Measurements from ENCODE around the gene NAV3.

NAV3 gene

GRCh38 chr12:78185109-78185508, 354.4 kb downstream of the NAV3 start:
- DNase-seq (ENCODE audit: low read depth, low spot score), result no peak
- ChIA-PET POLR2A (no interaction called here), CTCF (interaction anchor here (0.9 to 1.2 kb wide), 2 partner anchors 39 to 820 kb away, joined by 3 read pairs; no protein-coding TSS in a partner anchor)
- TF ChIP-seq, protein P1, sequence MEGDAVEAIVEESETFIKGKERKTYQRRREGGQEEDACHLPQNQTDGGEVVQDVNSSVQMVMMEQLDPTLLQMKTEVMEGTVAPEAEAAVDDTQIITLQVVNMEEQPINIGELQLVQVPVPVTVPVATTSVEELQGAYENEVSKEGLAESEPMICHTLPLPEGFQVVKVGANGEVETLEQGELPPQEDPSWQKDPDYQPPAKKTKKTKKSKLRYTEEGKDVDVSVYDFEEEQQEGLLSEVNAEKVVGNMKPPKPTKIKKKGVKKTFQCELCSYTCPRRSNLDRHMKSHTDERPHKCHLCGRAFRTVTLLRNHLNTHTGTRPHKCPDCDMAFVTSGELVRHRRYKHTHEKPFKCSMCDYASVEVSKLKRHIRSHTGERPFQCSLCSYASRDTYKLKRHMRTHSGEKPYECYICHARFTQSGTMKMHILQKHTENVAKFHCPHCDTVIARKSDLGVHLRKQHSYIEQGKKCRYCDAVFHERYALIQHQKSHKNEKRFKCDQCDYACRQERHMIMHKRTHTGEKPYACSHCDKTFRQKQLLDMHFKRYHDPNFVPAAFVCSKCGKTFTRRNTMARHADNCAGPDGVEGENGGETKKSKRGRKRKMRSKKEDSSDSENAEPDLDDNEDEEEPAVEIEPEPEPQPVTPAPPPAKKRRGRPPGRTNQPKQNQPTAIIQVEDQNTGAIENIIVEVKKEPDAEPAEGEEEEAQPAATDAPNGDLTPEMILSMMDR (IDR thresholded peaks at IDR 0.05; ENCODE audit: insufficient read depth, low read length, missing control alignments), result no peak
- no peak overlapping the region for H3K4me3 ChIP-seq (ENCODE audit: low read depth, low read length)

DNA sequence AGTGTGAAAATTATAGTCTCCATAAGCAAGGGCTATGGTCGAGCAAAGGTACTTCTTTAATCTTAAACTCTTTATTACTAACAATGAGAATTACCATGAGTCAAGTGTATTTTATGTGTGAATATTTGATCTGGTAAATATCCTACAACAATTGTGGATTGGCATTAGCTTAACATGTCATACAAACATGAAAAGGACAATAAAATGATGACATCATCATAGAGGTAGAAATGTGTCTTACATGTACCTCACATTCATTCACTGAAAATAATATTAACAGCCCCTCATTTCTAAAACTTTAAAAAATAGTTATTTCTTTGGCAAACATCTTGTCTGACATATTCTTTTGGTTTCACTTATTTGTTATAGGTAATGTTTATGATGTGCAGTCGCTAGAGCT, 355.0 kb downstream of the NAV3 start:
- TF ChIP-seq, protein P1 (IDR thresholded peaks at IDR 0.05; ENCODE audit: insufficient read depth, low read length, missing control alignments), result no peak
- CTCF ChIA-PET, result no interaction called here
- POLR2A ChIA-PET, result no interaction called here
- H3K4me3 ChIP-seq (ENCODE audit: low read depth, low read length), result no peak overlapping the region
- DNase-seq (ENCODE audit: low read depth, low spot score), result no peak

DNA sequence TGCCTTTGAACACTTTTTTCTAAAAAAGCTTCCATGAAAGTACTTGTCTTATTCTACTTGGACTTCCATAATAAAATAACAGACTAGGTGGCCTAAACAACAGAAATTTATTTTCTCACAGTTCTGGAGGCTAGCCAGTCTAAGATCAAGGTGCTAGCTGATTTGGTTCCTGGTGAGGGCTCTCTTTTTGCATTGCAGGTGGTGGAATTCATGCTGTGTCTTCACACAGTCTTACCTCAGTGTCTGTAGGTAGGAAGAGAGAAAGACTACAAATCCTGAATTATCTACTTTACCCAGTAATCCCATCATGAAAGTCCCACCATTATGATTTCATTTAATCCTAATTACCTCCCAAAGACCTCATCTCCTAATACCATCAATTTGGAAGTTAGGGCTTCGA, 356.0 kb downstream of the NAV3 start:
- no peak overlapping the region for H3K4me3 ChIP-seq (ENCODE audit: low read depth, low read length)
- no peak for DNase-seq (ENCODE audit: low read depth, low spot score)
- ChIA-PET CTCF (interaction anchor here (1.8 kb wide), 1 partner anchor 988 kb away, joined by 5 read pairs; no protein-coding TSS in a partner anchor), POLR2A (no interaction called here)
- TF ChIP-seq, protein P1 (IDR thresholded peaks at IDR 0.05; ENCODE audit: insufficient read depth, low read length, missing control alignments), result no peak

GRCh38 chr12:78187741-78188140, 357.0 kb downstream of the NAV3 start:
- DNase-seq (ENCODE audit: low read depth, low spot score), result no peak
- TF ChIP-seq, protein P1 (IDR thresholded peaks at IDR 0.05; ENCODE audit: insufficient read depth, low read length, missing control alignments), result no peak
- ChIA-PET POLR2A (no interaction called here), CTCF (interaction anchor here (0.6 to 1.8 kb wide), 2 partner anchors 12 to 987 kb away, joined by 3 to 5 read pairs; no protein-coding TSS in a partner anchor)
- no peak overlapping the region for H3K4me3 ChIP-seq (ENCODE audit: low read depth, low read length)

DNA sequence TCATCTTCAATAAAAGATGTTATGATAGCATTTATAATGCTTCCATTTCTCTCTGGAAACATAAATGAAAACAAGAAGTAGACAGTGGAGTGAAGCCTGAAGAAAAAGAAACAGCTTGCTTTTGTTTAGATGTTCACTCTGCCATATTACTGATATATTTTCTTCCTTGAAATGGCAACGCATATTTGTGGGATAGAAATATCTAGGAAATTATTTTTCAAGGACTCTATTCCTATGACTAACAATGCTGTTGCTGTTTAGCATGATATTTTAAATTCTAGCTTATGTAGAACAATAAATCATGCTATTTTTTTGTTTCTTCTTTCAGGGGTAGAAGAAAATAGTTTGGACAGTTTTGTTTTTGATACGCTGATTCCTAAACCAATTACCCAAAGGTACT, 359.0 kb downstream of the NAV3 start:
- ChIA-PET POLR2A (no interaction called here), CTCF (no interaction called here)
- DNase-seq (ENCODE audit: low read depth, low spot score), result no peak

DNA sequence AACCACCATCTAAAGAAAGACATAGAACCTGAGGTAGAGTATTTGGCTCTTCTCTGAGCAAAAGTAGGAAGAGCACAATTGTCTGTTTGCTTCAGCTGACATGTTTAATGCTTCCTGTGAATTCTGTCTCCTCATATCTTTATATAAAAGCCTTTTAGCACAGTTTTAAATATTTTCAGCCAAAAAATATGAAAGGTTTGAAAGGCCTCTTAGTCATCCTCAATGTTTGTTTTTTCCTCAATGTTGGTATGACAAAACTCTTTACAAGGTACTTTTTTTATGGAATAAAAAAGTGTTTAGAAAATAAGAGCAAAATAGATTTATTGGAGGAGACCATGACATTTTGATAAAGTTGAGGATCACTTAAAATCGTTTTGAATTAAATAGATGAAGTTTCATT, 360.9 kb downstream of the NAV3 start:
- H3K4me3 ChIP-seq (ENCODE audit: low read depth, low read length), result no peak overlapping the region
- TF ChIP-seq, protein P1 (IDR thresholded peaks at IDR 0.05; ENCODE audit: insufficient read depth, low read length, missing control alignments), result no peak
- ChIA-PET POLR2A (no interaction called here), CTCF (interaction anchor here (1.6 kb wide), 1 partner anchor 11 kb away, joined by 3 read pairs; no protein-coding TSS in a partner anchor)
- no peak for DNase-seq (ENCODE audit: low read depth, low spot score)

More for the DNA sequence above, 359.0 kb downstream of the NAV3 start:
- H3K4me3 ChIP-seq (ENCODE audit: low read depth, low read length), result no peak overlapping the region
- TF ChIP-seq, protein P1 (IDR thresholded peaks at IDR 0.05; ENCODE audit: insufficient read depth, low read length, missing control alignments), result no peak
